ENCODE measurements around the gene KCNIP4. TPM values are rescaled to one million over a fixed set of nuclear protein-coding genes. Genes with fewer than 3 reads are reported as not detected.

The KCNIP4 gene
- total RNA-seq, 2 experiments from 2014 or later: not detected

GRCh38 chr4:21571100-21571499 is 377.5 kb downstream of the KCNIP4 start:
- Mint-ChIP-seq H3K9me3 (peaks cover 3% of the 10 kb centered on the region), H3K27ac (no peak overlapping the region), H3K36me3 (ENCODE audit: low read depth) (no peaks in the 10 kb centered on the region), H3K27me3 (ENCODE audit: low read depth) (no peaks in the 10 kb centered on the region), H3K4me1 (ENCODE audit: low read depth) (no peaks in the 10 kb centered on the region), H3K4me3 (no peak overlapping the region)
- intact Hi-C loops (cut with micrococcal nuclease): no loop called here
- DNase-seq: no peak
- CTCF ChIA-PET: no interaction called here

DNA sequence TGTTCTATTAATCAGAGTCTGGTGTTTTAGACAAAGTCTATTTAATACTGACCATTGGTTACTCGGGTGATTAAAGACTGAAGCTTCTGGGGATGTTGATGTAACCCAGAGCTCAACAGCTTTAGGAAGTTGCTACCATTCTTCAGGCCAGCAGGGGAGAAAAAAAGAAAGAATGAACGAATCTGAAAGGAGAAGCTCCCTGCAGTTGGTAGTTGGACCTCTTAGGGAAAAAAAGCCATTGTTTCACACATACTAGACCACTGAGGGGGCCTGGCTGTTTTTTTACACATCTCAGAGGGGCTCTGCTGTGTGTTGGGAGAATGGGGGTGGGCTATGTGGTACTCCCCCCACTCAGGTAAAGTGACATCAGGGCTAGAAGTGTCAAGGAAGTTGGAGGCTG is 378.9 kb downstream of the KCNIP4 start:
- Mint-ChIP-seq H3K36me3 (ENCODE audit: low read depth) (no peaks in the 10 kb centered on the region), H3K9me3 (peaks cover 3% of the 10 kb centered on the region), H3K27ac (no peak overlapping the region), H3K4me3 (no peak overlapping the region), H3K27me3 (ENCODE audit: low read depth) (no peaks in the 10 kb centered on the region), H3K4me1 (ENCODE audit: low read depth) (no peaks in the 10 kb centered on the region)
- intact Hi-C loops (cut with micrococcal nuclease): no loop called here
- CTCF ChIA-PET: no interaction called here
- no peak for DNase-seq

DNA sequence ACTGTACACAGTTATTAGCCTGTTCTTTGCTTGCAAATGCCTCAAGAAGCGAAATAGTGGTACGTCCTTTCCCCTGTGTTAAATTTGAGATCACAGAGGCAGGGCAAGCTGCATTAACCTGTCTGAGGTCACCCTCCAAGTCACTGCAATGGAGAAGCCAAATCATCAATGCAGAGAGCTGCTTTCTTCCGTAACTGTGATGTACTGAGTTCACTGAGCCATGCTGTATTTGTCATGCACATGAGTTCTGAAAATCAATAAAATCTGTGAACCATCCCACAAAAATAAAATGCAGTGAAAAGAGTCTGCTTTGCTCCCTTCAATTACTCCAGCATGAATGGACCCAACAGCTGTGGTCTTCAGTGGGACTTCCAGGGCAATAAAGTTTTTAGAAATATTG is 393.5 kb downstream of the KCNIP4 start:
- Mint-ChIP-seq H3K4me1 (ENCODE audit: low read depth) (no peaks in the 10 kb centered on the region), H3K36me3 (ENCODE audit: low read depth) (no peaks in the 10 kb centered on the region), H3K27me3 (ENCODE audit: low read depth) (no peaks in the 10 kb centered on the region), H3K9me3 (peaks cover 5% of the 10 kb centered on the region), H3K4me3 (no peak overlapping the region), H3K27ac (no peak overlapping the region)
- CTCF ChIA-PET: no interaction called here
- intact Hi-C loops (cut with micrococcal nuclease): no loop called here
- no peak for DNase-seq

- intact Hi-C loops (cut with micrococcal nuclease): no loop called here
- no peak overlapping the region for H3K4me3 Mint-ChIP-seq
- no peaks in the 10 kb centered on the region for H3K27me3 Mint-ChIP-seq (ENCODE audit: low read depth)
- no peaks in the 10 kb centered on the region for H3K36me3 Mint-ChIP-seq (ENCODE audit: low read depth)
- no peak for DNase-seq
- H3K27ac Mint-ChIP-seq: no peak overlapping the region
- no peaks in the 10 kb centered on the region for H3K4me1 Mint-ChIP-seq (ENCODE audit: low read depth)
- peaks cover 5% of the 10 kb centered on the region for H3K9me3 Mint-ChIP-seq
- CTCF ChIA-PET: no interaction called here
These were observed 394.1 kb downstream of the KCNIP4 start for GRCh38 chr4:21554500-21554899.

- intact Hi-C loops (cut with micrococcal nuclease): no loop called here
- H3K27ac Mint-ChIP-seq: no peak overlapping the region
- no peak overlapping the region for H3K4me3 Mint-ChIP-seq
- CTCF ChIA-PET: no interaction called here
- H3K36me3 Mint-ChIP-seq (ENCODE audit: low read depth): no peaks in the 10 kb centered on the region
- peaks cover 5% of the 10 kb centered on the region for H3K9me3 Mint-ChIP-seq
- no peak for DNase-seq
- no peaks in the 10 kb centered on the region for H3K27me3 Mint-ChIP-seq (ENCODE audit: low read depth)
- H3K4me1 Mint-ChIP-seq (ENCODE audit: low read depth): no peaks in the 10 kb centered on the region
These were observed 394.5 kb downstream of the KCNIP4 start for GRCh38 chr4:21554066-21554465.

GRCh38 chr4:21552455-21552854 is 396.1 kb downstream of the KCNIP4 start:
- CTCF ChIA-PET: no interaction called here
- no peak for DNase-seq
- Mint-ChIP-seq H3K36me3 (ENCODE audit: low read depth) (no peaks in the 10 kb centered on the region), H3K27me3 (ENCODE audit: low read depth) (no peaks in the 10 kb centered on the region), H3K27ac (no peak overlapping the region), H3K9me3 (peaks cover 3% of the 10 kb centered on the region), H3K4me3 (no peak overlapping the region), H3K4me1 (ENCODE audit: low read depth) (no peaks in the 10 kb centered on the region)
- intact Hi-C loops (cut with micrococcal nuclease): no loop called here

- CTCF ChIA-PET: no interaction called here
These were observed 403.6 kb downstream of the KCNIP4 start for GRCh38 chr4:21544955-21545354.

GRCh38 chr4:21544415-21544814 is 404.2 kb downstream of the KCNIP4 start:
- Mint-ChIP-seq H3K9me3 (peaks cover 3% of the 10 kb centered on the region), H3K36me3 (ENCODE audit: low read depth) (no peaks in the 10 kb centered on the region), H3K27ac (no peak overlapping the region), H3K27me3 (ENCODE audit: low read depth) (no peaks in the 10 kb centered on the region), H3K4me1 (ENCODE audit: low read depth) (no peaks in the 10 kb centered on the region), H3K4me3 (no peak overlapping the region)
- intact Hi-C loops (cut with micrococcal nuclease): no loop called here
- DNase-seq: no peak
- CTCF ChIA-PET: no interaction called here

More at GRCh38 chr4:21544955-21545354, 403.6 kb downstream of the KCNIP4 start:
- H3K4me3 Mint-ChIP-seq: no peak overlapping the region
- no peaks in the 10 kb centered on the region for H3K36me3 Mint-ChIP-seq (ENCODE audit: low read depth)
- H3K9me3 Mint-ChIP-seq: peaks cover 3% of the 10 kb centered on the region
- H3K4me1 Mint-ChIP-seq (ENCODE audit: low read depth): no peaks in the 10 kb centered on the region
- no peak for DNase-seq
- H3K27me3 Mint-ChIP-seq (ENCODE audit: low read depth): no peaks in the 10 kb centered on the region
- H3K27ac Mint-ChIP-seq: no peak overlapping the region
- intact Hi-C loops (cut with micrococcal nuclease): no loop called here

- CTCF ChIA-PET: no interaction called here
- Mint-ChIP-seq H3K9me3 (peaks cover 3% of the 10 kb centered on the region), H3K27me3 (ENCODE audit: low read depth) (no peaks in the 10 kb centered on the region), H3K4me3 (no peak overlapping the region), H3K4me1 (ENCODE audit: low read depth) (no peaks in the 10 kb centered on the region), H3K27ac (no peak overlapping the region), H3K36me3 (ENCODE audit: low read depth) (no peaks in the 10 kb centered on the region)
- intact Hi-C loops (cut with micrococcal nuclease): no loop called here
- DNase-seq: no peak
These were observed 405.1 kb downstream of the KCNIP4 start for GRCh38 chr4:21543514-21543913.

DNA sequence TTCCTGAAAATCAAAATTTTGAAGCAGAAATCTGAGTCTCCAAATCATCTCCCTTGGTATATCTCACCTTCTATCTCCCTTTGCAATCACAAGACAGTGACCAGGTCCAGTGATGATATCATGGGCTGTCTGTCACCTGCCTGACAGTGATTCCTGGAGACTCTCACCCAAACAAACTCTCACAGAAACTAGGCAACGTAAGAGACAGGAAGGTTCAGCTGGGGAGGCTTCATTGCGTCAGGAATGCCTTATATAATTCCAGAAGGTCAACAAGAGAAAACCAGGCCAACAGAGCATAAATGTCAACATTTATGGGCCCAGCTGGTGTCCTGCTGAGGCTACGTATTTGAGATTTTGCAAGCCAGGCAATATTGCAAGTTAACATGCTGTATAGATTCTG is 412.7 kb downstream of the KCNIP4 start:
- no peak overlapping the region for H3K27ac Mint-ChIP-seq
- no peaks in the 10 kb centered on the region for H3K36me3 Mint-ChIP-seq (ENCODE audit: low read depth)
- CTCF ChIA-PET: interaction anchor here (0.6 kb wide), 1 partner anchor 104 kb away, joined by 4 read pairs; no protein-coding TSS in a partner anchor
- intact Hi-C loops (cut with micrococcal nuclease): no loop called here
- H3K4me1 Mint-ChIP-seq (ENCODE audit: low read depth): no peaks in the 10 kb centered on the region
- no peaks in the 10 kb centered on the region for H3K9me3 Mint-ChIP-seq
- H3K27me3 Mint-ChIP-seq (ENCODE audit: low read depth): no peaks in the 10 kb centered on the region
- no peak overlapping the region for H3K4me3 Mint-ChIP-seq
- no peak for DNase-seq

GRCh38 chr4:21531048-21531447 is 417.5 kb downstream of the KCNIP4 start:
- CTCF ChIA-PET: interaction anchor here (0.6 kb wide), 1 partner anchor 9 kb away, joined by 3 read pairs; no protein-coding TSS in a partner anchor
- Mint-ChIP-seq H3K4me1 (ENCODE audit: low read depth) (no peaks in the 10 kb centered on the region), H3K36me3 (ENCODE audit: low read depth) (no peaks in the 10 kb centered on the region), H3K9me3 (no peaks in the 10 kb centered on the region), H3K4me3 (no peak overlapping the region), H3K27me3 (ENCODE audit: low read depth) (peaks cover 1% of the 10 kb centered on the region), H3K27ac (no peak overlapping the region)
- intact Hi-C loops (cut with micrococcal nuclease): no loop called here
- no peak for DNase-seq

DNA sequence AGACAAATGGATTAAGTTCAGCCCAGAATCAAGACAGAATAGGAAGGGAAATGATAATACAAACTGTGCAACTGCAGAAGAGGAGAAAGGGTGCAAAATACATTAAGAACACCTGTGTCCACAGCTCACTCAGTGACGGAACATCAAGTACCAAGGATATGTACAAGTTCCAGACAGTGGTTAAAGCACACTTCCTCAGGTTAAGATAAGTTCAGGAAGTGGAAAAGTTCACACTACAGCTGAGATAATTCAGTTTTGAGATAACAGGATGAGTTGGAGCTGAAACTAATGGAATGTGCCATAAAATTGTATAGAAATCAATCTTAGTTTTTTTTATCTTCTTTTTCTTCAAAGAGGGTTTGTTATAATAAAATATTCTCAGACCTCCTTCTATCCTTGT is 419.4 kb downstream of the KCNIP4 start:
- Mint-ChIP-seq H3K27ac (no peak overlapping the region), H3K27me3 (ENCODE audit: low read depth) (peaks cover 1% of the 10 kb centered on the region), H3K4me1 (ENCODE audit: low read depth) (no peaks in the 10 kb centered on the region), H3K9me3 (no peaks in the 10 kb centered on the region), H3K36me3 (ENCODE audit: low read depth) (no peaks in the 10 kb centered on the region), H3K4me3 (no peak overlapping the region)
- DNase-seq: no peak
- CTCF ChIA-PET: no interaction called here
- intact Hi-C loops (cut with micrococcal nuclease): no loop called here

DNA sequence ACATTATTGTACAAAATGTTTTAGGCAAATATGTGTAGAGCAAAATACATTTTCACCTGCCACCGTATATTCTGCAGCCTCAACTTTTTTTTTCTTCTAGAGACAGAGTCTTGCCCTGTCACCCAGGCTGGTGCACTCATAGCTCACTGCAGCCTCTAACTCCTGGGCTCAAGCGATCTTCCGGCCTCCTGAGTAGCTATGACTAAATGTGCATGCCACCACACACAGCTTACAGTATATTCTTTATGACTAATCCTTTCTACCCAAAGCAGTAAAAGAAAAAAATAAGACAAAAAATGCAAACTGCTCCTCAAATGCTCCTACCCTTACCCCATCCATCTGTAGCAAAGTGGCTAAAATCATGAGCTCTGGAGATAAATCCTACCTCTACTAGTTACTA is 426.3 kb downstream of the KCNIP4 start:
- CTCF ChIA-PET: interaction anchor here (0.6 kb wide), 1 partner anchor 144 kb away, joined by 3 read pairs; no protein-coding TSS in a partner anchor
- no peak for DNase-seq
- H3K27ac Mint-ChIP-seq: no peak overlapping the region
- intact Hi-C loops (cut with micrococcal nuclease): no loop called here
- H3K9me3 Mint-ChIP-seq: peaks cover 2% of the 10 kb centered on the region
- H3K4me1 Mint-ChIP-seq (ENCODE audit: low read depth): no peaks in the 10 kb centered on the region
- no peaks in the 10 kb centered on the region for H3K36me3 Mint-ChIP-seq (ENCODE audit: low read depth)
- no peaks in the 10 kb centered on the region for H3K27me3 Mint-ChIP-seq (ENCODE audit: low read depth)
- H3K4me3 Mint-ChIP-seq: no peak overlapping the region

Data from activated naive CD4-positive, alpha-beta T cell treated with anti-CD3 and anti-CD28 coated beads for 36 hours (primary cell).